DOHH2 (cell line): ENCODE data around the gene EEFSEC.

Experiments
- H3F3A ChIP-seq: fragments of 200-600 bp; sonication (generic), shearing (Covaris generic); 2 replicates; pipeline ENCODE4 v1.6.0; 2016; ENCODE audit warnings: antibody characterized with exemption, mild to moderate bottlenecking; ENCODE audit not compliant: control insufficient read depth, insufficient read depth
- H3K27ac ChIP-seq: fragments of 200-600 bp; sonication (generic); 2 replicates; pipeline ENCODE4 v1.5.1; 2014; ENCODE audit warnings: low read depth, mild to moderate bottlenecking, low read length, moderate library complexity
- H3K27me3 ChIP-seq: fragments of 200-600 bp; sonication (generic); 2 replicates; pipeline ENCODE4 v1.6.1; 2014; ENCODE audit warnings: mild to moderate bottlenecking, low read length, mixed read lengths; ENCODE audit not compliant: control insufficient read depth
- H3K36me3 ChIP-seq: fragments of 200-600 bp; sonication (generic); 2 replicates; pipeline ENCODE4 v1.6.1; 2014; ENCODE audit warnings: mild to moderate bottlenecking, low read length, moderate library complexity, mixed read lengths; ENCODE audit not compliant: control insufficient read depth
- H3K4me1 ChIP-seq: fragments of 200-600 bp; sonication (generic); 2 replicates; pipeline ENCODE4 v1.6.1; 2014; ENCODE audit warnings: mild to moderate bottlenecking, low read length, mixed read lengths; ENCODE audit not compliant: control insufficient read depth
- H3K4me2 ChIP-seq: fragments of 200-600 bp; sonication (generic); 2 replicates; pipeline ENCODE4 v1.6.0; 2014; ENCODE audit warnings: mild to moderate bottlenecking, low read length, moderate library complexity
- H3K4me3 ChIP-seq: fragments of 200-600 bp; sonication (generic); 2 replicates; pipeline ENCODE4 v1.5.1; 2014; ENCODE audit warnings: mild to moderate bottlenecking, low read length, mixed read lengths
- H3K79me2 ChIP-seq: fragments of 200-600 bp; sonication (generic); 2 replicates; pipeline ENCODE4 v1.6.1; 2014; ENCODE audit warnings: mild to moderate bottlenecking, low read length, mixed read lengths; ENCODE audit not compliant: control insufficient read depth
- H3K9me2 ChIP-seq: fragments of 200-600 bp; sonication (generic); replicated peaks from 2 replicates; pipeline ENCODE4 v1.6.1; 2014; ENCODE audit warnings: mild to moderate bottlenecking, low read length, mixed read lengths; ENCODE audit not compliant: control insufficient read depth
- H3K9me3 ChIP-seq: fragments of 200-600 bp; sonication (generic); 2 replicates; pipeline ENCODE4 v1.6.1; 2014; ENCODE audit warnings: antibody characterized with exemption, low read length, mixed read lengths; ENCODE audit not compliant: control insufficient read depth, insufficient read depth
- H4K20me1 ChIP-seq: fragments of 200-600 bp; sonication (generic); 2 replicates; pipeline ENCODE4 v1.6.0; 2014; ENCODE audit warnings: low read depth, mild to moderate bottlenecking, antibody characterized with exemption, low read length, moderate library complexity; ENCODE audit not compliant: control insufficient read depth, insufficient read depth
- CTCF ChIP-seq: fragments of 200-600 bp; sonication (generic); IDR thresholded peaks from one replicate; pipeline ENCODE4 v1.5.1; 2014; ENCODE audit warnings: antibody characterized with exemption, mild to moderate bottlenecking, low read depth, low read length; ENCODE audit not compliant: poor library complexity, severe bottlenecking
- EZH2phosphoT487 ChIP-seq: fragments of 200-600 bp; sonication (generic); IDR thresholded peaks from 2 replicates; pipeline ENCODE4 v1.6.1; 2017; ENCODE audit warnings: borderline replicate concordance, mild to moderate bottlenecking, antibody characterized with exemption, low read length, moderate library complexity, mixed read lengths

EEFSEC gene

GRCh38 chr3:128431803-128432300 is 278.6 kb downstream of the EEFSEC start:
- H3K27me3 ChIP-seq, result peaks cover 2% of the 10 kb centered on the region; the same call in 1 of the 2 replicates

GRCh38 chr3:128432301-128432970 is 279.2 kb downstream of the EEFSEC start:
- Histone ChIP-seq H3K27ac (no peak overlapping the region), H3F3A (no peaks in the 10 kb centered on the region), H4K20me1 (no peaks in the 10 kb centered on the region), H3K27me3 (peaks cover 2% of the 10 kb centered on the region; the same call in 1 of the 2 replicates), H3K4me2 (no peak overlapping the region), H3K9me3 (no peaks in the 10 kb centered on the region), H3K4me1 (no peaks in the 10 kb centered on the region), H3K9me2 (no peaks in the 10 kb centered on the region), H3K79me2 (no peaks in the 10 kb centered on the region), H3K4me3 (no peak overlapping the region), H3K36me3 (no peaks in the 10 kb centered on the region)
- TF ChIP-seq EZH2phosphoT487 (no peak), CTCF (no peak)

More at GRCh38 chr3:128431803-128432300, 278.6 kb downstream of the EEFSEC start:
- Histone ChIP-seq H3F3A (no peaks in the 10 kb centered on the region), H4K20me1 (no peaks in the 10 kb centered on the region), H3K79me2 (no peaks in the 10 kb centered on the region), H3K36me3 (no peaks in the 10 kb centered on the region), H3K4me3 (no peak overlapping the region), H3K27ac (no peak overlapping the region), H3K9me2 (no peaks in the 10 kb centered on the region), H3K4me2 (no peak overlapping the region), H3K9me3 (no peaks in the 10 kb centered on the region), H3K4me1 (no peaks in the 10 kb centered on the region)
- TF ChIP-seq CTCF, result no peak
- no peak for TF ChIP-seq EZH2phosphoT487

GRCh38 chr3:128432971-128433836 is 279.9 kb downstream of the EEFSEC start:
- H3K4me1 ChIP-seq, result no peaks in the 10 kb centered on the region

More at GRCh38 chr3:128432971-128433836, 279.9 kb downstream of the EEFSEC start:
- no peak overlapping the region for H3K27ac ChIP-seq
- peaks cover 2% of the 10 kb centered on the region; the same call in 1 of the 2 replicates for H3K27me3 ChIP-seq
- TF ChIP-seq EZH2phosphoT487, result no peak
- TF ChIP-seq CTCF, result no peak
- no peak overlapping the region for H3K4me2 ChIP-seq
- no peak overlapping the region for H3K4me3 ChIP-seq
- no peaks in the 10 kb centered on the region for H3K36me3 ChIP-seq
- no peaks in the 10 kb centered on the region for H4K20me1 ChIP-seq
- H3K9me2 ChIP-seq, result no peaks in the 10 kb centered on the region
- H3F3A ChIP-seq, result no peaks in the 10 kb centered on the region
- H3K79me2 ChIP-seq, result no peaks in the 10 kb centered on the region
- H3K9me3 ChIP-seq, result no peaks in the 10 kb centered on the region
